Femur (tissue), 1 donor: ENCODE measurements around the gene CUL1.
A peak's percentile ranks its signal among the peaks of the same experiment; 100 is the strongest.
"Not testable (repeated sequence)": the region's sequence is repeated elsewhere in the genome, so short reads cannot be mapped to it uniquely, and the experiment has no call there.

Experiments
- DNase-seq: peaks from one replicate; pipeline ENCODE4 v3.0.0-alpha.2; 2017

Gene CUL1

GRCh38 chr7:148698007-148698396, 701 bp upstream of the CUL1 start:
- no peak for DNase-seq

DNA sequence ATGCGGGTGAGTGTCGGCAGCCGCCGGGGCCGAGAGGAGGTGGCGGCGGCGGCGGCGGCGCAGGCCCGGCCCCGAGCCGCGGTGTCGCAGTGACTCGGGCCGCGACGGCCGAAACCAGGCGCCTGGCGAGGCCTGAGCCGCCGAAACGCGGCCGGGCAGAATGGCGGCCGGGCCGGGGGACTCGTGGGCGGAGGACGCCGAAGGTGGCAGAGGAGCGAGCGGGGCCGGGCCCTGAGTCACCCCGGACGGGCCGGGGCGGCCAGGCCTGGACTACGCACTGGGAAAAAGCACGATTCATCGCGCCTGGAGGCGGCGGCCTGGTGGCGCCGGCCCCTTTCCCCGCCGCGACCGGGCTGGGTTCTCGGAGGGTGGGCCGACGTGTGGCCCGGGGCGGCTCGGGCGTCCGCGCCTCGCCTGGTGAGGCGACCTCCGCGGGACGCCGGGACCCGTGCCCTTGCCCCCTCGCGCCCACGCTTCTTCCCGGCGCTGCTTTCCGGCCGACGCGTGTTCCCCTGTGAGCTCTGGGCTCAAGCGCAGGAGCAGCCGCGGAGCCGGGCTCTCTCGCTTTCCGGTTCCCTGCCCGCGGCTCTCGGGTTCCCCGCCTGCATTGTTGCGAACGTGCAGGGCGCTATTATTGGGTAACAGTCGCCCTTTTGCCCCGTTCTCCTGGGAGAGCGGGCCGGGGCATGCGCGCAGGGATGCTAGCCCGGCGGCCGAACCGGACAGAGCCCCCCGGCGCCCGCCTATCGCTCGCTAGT, 500 bp downstream of the CUL1 start:
- peak; percentile 59 for DNase-seq

GRCh38 chr7:148699782-148700629, 1.3 kb downstream of the CUL1 start:
- no peak for DNase-seq

GRCh38 chr7:148700661-148701064, 2.0 kb downstream of the CUL1 start:
- peak; percentile 30 for DNase-seq

DNA sequence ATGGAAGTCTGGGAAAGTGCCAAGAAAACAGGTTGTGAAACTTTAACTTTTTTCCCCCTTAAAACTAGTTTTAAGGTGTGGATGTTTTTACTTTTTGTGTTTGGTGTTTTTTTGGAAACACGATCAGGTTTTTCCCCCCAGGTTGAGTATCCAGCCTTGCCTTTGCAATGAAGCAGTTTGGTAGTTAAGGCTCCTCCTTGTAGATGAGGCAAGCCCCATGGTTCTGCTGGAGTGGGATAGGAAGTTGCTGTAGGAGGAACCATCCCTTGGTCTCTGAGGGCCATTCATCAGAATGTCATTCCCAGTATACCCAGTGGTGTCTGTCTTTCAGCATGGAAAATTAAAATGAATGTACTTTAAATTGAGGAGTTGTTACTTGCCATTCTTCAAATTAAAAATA, 2.7 kb downstream of the CUL1 start:
- no peak for DNase-seq

DNA sequence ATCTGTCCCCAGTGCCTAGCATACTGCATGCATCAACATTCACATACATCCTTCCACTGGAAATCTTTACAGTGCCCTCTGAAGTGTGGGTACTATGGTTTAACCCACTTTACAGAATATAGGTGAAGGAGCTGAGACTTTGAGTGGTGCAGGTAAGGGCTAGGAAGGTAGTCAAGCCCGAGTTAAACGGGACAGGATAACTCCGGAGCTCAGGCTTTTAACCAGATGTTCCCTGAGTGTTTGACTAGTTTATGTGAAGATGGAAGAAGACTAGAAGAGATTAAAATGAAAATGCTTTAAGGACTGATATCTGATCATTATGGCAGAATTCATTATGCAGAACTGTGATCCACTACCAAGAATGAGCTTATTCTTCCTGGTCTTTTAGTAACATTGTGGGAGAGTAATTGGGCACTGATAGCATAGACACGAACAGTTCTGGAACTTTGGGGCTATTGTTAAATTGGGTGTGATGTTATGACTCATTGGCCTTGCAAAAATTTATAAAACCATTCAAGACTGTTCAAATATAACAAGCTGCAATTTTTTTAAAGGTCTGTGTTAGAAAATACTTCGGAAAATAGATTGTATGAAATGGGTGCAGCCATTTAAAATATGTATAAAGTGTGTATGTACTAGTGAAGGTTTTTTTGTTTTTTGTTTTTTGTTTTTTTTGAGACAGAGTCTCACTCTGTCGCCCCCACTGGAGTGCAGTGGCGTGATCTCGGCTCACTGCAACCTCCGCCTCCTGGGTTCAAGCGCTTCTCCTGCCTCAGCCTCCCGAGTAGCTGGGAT, 4.4 kb downstream of the CUL1 start:
- DNase-seq: no peak

GRCh38 chr7:148703671-148703962, 4.9 kb downstream of the CUL1 start:
- DNase-seq: not testable (repeated sequence)

GRCh38 chr7:148704189-148704588, 5.5 kb downstream of the CUL1 start:
- no peak for DNase-seq

DNA sequence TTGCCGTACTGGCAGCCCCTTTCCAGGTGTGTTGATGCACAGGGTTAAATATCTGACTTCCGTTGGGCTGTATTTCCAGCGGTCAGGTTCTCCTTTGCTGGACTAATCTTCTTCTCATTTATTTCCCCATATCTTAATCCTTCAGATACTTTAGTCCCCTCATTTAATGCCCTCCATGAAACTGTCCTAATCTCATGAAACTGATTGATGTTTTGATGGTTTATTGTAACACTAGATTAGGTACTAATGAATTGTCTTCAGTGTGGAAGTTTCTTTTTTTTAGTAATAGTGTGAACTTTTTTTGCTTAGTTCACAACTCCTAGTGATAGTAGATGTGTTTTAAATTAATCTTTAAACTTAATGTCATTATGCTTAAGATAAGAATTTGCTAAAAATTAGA, 6.3 kb downstream of the CUL1 start:
- no peak for DNase-seq

DNA sequence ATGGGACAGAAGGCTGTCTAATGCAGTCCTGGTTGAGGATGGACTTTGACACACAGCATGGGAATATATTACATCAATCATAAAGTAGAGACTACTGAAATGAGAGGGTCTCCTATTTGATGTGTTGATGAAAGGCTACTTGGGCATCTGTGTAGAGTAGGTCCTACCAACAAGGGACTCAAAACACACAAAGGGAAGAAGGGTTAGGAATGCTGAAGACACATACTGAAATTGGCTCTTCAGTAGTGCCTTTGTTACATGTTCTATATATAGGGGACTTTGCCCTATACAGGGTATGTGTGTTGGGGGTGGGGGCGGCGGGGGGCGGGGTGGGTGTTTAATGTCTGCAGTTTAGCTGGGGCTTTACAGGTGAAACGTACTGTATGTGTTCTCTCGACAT, 7.7 kb downstream of the CUL1 start:
- DNase-seq: no peak

- no peak for DNase-seq
Measured at GRCh38 chr7:148708026-148708885, 9.6 kb downstream of the CUL1 start.

GRCh38 chr7:148709014-148709413, 10.3 kb downstream of the CUL1 start:
- no peak for DNase-seq

DNA sequence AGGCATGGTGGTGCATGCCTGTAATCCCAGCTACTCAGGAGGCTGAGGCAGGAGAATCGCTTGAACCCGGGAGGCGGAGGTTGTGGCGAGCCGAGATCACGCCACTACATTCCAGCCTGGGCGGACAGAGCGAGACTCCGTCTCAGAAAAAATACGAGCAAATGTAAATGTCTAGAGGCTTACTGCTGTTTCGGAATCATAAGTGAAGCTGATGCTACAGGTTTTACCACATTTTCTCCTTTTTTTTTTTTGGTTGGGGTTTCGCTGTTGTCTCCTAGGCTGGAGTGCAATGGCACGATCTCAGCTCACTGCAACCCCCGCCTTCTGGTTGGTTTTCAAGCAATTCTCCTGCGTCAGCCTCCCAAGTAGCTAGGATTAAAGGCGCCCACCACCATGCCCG, 11.7 kb downstream of the CUL1 start:
- not testable (repeated sequence) for DNase-seq

- DNase-seq: no peak
Measured at GRCh38 chr7:148711191-148712102, 12.7 kb downstream of the CUL1 start.

GRCh38 chr7:148712678-148713329, 14.1 kb downstream of the CUL1 start:
- DNase-seq: no peak

- no peak for DNase-seq
Measured at GRCh38 chr7:148714498-148714897, 15.8 kb downstream of the CUL1 start.

GRCh38 chr7:148715027-148715426, 16.3 kb downstream of the CUL1 start:
- DNase-seq: no peak

GRCh38 chr7:148717266-148717793, 18.6 kb downstream of the CUL1 start:
- DNase-seq: no peak

- no peak for DNase-seq
Measured at GRCh38 chr7:148718431-148718830, 19.7 kb downstream of the CUL1 start.

GRCh38 chr7:148719753-148720152, 21.1 kb downstream of the CUL1 start:
- DNase-seq: no peak

GRCh38 chr7:148720472-148720871, 21.8 kb downstream of the CUL1 start:
- no peak for DNase-seq
